ENCODE measurements around the gene TMC1. TPM values are rescaled to one million over a fixed set of nuclear protein-coding genes. Genes with fewer than 3 reads are reported as not detected.

The TMC1 gene
- total and polyA plus RNA-seq, 10 of the 15 experiments (the other 5 are each of a cell fraction or from before 2014, with no cell fraction given), result 0.06 to 0.94 (median 0.40) TPM; not detected in 1

DNA sequence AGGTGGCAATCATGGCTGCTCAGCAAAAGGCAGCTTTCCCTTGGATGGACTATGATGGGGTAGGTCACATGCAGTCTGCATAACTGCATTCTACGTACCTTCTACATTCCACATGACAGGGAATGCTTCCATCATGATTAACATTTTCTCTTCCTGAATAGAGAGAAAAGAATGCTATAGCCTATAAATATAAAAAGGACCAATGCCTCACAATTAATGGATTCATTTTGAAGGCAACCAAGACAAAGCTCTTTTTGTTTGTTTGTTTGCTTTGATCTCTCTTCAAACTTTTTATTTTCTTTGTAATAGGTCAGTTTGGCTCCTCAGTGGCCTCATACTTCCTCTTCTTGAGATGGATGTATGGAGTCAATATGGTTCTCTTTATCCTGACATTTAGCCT, 230.1 kb downstream of the TMC1 start (continued):
- TF ChIP-seq, protein P1, sequence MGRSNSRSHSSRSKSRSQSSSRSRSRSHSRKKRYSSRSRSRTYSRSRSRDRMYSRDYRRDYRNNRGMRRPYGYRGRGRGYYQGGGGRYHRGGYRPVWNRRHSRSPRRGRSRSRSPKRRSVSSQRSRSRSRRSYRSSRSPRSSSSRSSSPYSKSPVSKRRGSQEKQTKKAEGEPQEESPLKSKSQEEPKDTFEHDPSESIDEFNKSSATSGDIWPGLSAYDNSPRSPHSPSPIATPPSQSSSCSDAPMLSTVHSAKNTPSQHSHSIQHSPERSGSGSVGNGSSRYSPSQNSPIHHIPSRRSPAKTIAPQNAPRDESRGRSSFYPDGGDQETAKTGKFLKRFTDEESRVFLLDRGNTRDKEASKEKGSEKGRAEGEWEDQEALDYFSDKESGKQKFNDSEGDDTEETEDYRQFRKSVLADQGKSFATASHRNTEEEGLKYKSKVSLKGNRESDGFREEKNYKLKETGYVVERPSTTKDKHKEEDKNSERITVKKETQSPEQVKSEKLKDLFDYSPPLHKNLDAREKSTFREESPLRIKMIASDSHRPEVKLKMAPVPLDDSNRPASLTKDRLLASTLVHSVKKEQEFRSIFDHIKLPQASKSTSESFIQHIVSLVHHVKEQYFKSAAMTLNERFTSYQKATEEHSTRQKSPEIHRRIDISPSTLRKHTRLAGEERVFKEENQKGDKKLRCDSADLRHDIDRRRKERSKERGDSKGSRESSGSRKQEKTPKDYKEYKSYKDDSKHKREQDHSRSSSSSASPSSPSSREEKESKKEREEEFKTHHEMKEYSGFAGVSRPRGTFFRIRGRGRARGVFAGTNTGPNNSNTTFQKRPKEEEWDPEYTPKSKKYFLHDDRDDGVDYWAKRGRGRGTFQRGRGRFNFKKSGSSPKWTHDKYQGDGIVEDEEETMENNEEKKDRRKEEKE (IDR thresholded peaks at IDR 0.05), result no peak
- no peak for TF ChIP-seq HCFC1 (IDR thresholded peaks at IDR 0.05; ENCODE audit: low read length)
- TF ChIP-seq STAT3 (IDR thresholded peaks at IDR 0.05; ENCODE audit: low read depth, low read length), result no peak
- TF ChIP-seq NBN (IDR thresholded peaks at IDR 0.05), result no peak
- no peak for TF ChIP-seq LARP7 (IDR thresholded peaks at IDR 0.05)
- TF ChIP-seq SIX5 (IDR thresholded peaks at IDR 0.05; ENCODE audit: low read depth, low read length, severe bottlenecking), result no peak
- TF ChIP-seq GABPA (IDR thresholded peaks at IDR 0.05; ENCODE audit: low read depth), result no peak
- TF ChIP-seq, protein P2, sequence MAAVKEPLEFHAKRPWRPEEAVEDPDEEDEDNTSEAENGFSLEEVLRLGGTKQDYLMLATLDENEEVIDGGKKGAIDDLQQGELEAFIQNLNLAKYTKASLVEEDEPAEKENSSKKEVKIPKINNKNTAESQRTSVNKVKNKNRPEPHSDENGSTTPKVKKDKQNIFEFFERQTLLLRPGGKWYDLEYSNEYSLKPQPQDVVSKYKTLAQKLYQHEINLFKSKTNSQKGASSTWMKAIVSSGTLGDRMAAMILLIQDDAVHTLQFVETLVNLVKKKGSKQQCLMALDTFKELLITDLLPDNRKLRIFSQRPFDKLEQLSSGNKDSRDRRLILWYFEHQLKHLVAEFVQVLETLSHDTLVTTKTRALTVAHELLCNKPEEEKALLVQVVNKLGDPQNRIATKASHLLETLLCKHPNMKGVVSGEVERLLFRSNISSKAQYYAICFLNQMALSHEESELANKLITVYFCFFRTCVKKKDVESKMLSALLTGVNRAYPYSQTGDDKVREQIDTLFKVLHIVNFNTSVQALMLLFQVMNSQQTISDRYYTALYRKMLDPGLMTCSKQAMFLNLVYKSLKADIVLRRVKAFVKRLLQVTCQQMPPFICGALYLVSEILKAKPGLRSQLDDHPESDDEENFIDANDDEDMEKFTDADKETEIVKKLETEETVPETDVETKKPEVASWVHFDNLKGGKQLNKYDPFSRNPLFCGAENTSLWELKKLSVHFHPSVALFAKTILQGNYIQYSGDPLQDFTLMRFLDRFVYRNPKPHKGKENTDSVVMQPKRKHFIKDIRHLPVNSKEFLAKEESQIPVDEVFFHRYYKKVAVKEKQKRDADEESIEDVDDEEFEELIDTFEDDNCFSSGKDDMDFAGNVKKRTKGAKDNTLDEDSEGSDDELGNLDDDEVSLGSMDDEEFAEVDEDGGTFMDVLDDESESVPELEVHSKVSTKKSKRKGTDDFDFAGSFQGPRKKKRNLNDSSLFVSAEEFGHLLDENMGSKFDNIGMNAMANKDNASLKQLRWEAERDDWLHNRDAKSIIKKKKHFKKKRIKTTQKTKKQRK (IDR thresholded peaks at IDR 0.05; ENCODE audit: low read depth, low read length), result no peak
- TF ChIP-seq NFYB (IDR thresholded peaks at IDR 0.05; ENCODE audit: insufficient read depth, low read depth, low read length), result no peak
- TF ChIP-seq BACH1 (IDR thresholded peaks at IDR 0.05; ENCODE audit: borderline replicate concordance), result no peak

All from GM12878 (cell line).